Measurements from ENCODE around the gene KREMEN1.

DNA sequence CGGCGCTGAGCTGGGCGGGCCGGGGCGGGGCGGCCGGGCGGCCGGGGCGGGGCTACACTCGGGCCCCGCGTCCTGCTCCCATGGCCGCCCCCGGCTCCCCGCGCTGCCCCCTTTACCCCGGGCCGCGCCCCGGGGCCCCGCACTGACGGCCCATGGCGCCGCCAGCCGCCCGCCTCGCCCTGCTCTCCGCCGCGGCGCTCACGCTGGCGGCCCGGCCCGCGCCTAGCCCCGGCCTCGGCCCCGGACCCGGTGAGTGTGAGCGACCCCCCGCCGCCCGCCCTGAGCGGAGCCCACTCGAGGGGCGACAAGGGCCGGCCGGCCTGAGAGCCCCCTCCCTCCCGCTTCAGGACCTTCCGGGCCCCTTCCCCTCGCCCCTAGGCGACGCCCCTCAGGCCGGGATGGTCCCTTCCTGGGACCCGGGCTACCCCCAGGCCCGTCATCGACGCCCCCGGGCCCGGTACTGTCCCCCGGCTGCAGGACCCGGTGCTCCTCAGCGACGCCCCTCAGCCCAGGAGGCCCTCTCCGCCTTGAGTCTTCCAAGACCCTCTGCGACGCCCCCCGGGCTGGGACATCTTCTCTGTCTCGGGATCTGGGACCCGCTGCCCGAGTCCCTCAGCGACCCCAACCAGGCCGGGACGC is at the start of gene KREMEN1:
- TF ChIP-seq, protein P1, sequence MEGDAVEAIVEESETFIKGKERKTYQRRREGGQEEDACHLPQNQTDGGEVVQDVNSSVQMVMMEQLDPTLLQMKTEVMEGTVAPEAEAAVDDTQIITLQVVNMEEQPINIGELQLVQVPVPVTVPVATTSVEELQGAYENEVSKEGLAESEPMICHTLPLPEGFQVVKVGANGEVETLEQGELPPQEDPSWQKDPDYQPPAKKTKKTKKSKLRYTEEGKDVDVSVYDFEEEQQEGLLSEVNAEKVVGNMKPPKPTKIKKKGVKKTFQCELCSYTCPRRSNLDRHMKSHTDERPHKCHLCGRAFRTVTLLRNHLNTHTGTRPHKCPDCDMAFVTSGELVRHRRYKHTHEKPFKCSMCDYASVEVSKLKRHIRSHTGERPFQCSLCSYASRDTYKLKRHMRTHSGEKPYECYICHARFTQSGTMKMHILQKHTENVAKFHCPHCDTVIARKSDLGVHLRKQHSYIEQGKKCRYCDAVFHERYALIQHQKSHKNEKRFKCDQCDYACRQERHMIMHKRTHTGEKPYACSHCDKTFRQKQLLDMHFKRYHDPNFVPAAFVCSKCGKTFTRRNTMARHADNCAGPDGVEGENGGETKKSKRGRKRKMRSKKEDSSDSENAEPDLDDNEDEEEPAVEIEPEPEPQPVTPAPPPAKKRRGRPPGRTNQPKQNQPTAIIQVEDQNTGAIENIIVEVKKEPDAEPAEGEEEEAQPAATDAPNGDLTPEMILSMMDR (conservative IDR thresholded peaks at IDR 0.05; ENCODE audit: low read depth, low read length) = no peak
- TF ChIP-seq POLR2A (IDR thresholded peaks at IDR 0.05; ENCODE audit: low read depth, low read length) (no peak), MXI1 (IDR thresholded peaks at IDR 0.05; ENCODE audit: borderline replicate concordance, low read depth, low read length) (no peak)
